ENCODE results near the gene TMEM178B. TPM values are rescaled to one million over a fixed set of nuclear protein-coding genes. Genes with fewer than 3 reads are reported as not detected.

Gene TMEM178B
- total RNA-seq, 1 donor from 2014 or later = 49.8 TPM

GRCh38 chr7:141348728-141349127, 274.9 kb downstream of the TMEM178B start:
- no peak for TF ChIP-seq CTCF (IDR thresholded peaks at IDR 0.05; ENCODE audit: partially characterized antibody, unreplicated experiment)
- H3K36me3 Mint-ChIP-seq (ENCODE audit: unreplicated experiment) = no peaks in the 10 kb centered on the region
- H3K27ac Mint-ChIP-seq (ENCODE audit: unreplicated experiment) = no peak overlapping the region
- H3K4me3 Mint-ChIP-seq (ENCODE audit: unreplicated experiment) = no peak overlapping the region
- H3K4me1 Mint-ChIP-seq (ENCODE audit: low read depth, unreplicated experiment) = peaks cover 4% of the 10 kb centered on the region
- peaks cover 2% of the 10 kb centered on the region for H3K27me3 Mint-ChIP-seq (ENCODE audit: unreplicated experiment)
- no peaks in the 10 kb centered on the region for H3K9me3 Mint-ChIP-seq (ENCODE audit: unreplicated experiment)
- DNase-seq = no peak

- DNase-seq = no peak
- Mint-ChIP-seq H3K9me3 (ENCODE audit: unreplicated experiment) (no peaks in the 10 kb centered on the region), H3K4me1 (ENCODE audit: low read depth, unreplicated experiment) (peaks cover 6% of the 10 kb centered on the region), H3K4me3 (ENCODE audit: unreplicated experiment) (no peak overlapping the region), H3K36me3 (ENCODE audit: unreplicated experiment) (no peaks in the 10 kb centered on the region), H3K27me3 (ENCODE audit: unreplicated experiment) (peaks cover 2% of the 10 kb centered on the region), H3K27ac (ENCODE audit: unreplicated experiment) (no peak overlapping the region)
- TF ChIP-seq CTCF (IDR thresholded peaks at IDR 0.05; ENCODE audit: partially characterized antibody, unreplicated experiment) = no peak
These were observed 275.5 kb downstream of the TMEM178B start for GRCh38 chr7:141349338-141349737.

- Mint-ChIP-seq H3K36me3 (ENCODE audit: unreplicated experiment) (no peaks in the 10 kb centered on the region), H3K4me3 (ENCODE audit: unreplicated experiment) (no peak overlapping the region), H3K27me3 (ENCODE audit: unreplicated experiment) (peaks cover 3% of the 10 kb centered on the region), H3K27ac (ENCODE audit: unreplicated experiment) (no peak overlapping the region), H3K4me1 (ENCODE audit: low read depth, unreplicated experiment) (peaks cover 9% of the 10 kb centered on the region), H3K9me3 (ENCODE audit: unreplicated experiment) (no peaks in the 10 kb centered on the region)
- TF ChIP-seq CTCF (IDR thresholded peaks at IDR 0.05; ENCODE audit: partially characterized antibody, unreplicated experiment) = no peak
- no peak for DNase-seq
These were observed 275.9 kb downstream of the TMEM178B start for GRCh38 chr7:141349804-141350203.

- H3K27me3 Mint-ChIP-seq (ENCODE audit: unreplicated experiment) = peaks cover 6% of the 10 kb centered on the region
- H3K4me1 Mint-ChIP-seq (ENCODE audit: low read depth, unreplicated experiment) = peaks cover 11% of the 10 kb centered on the region
- no peaks in the 10 kb centered on the region for H3K36me3 Mint-ChIP-seq (ENCODE audit: unreplicated experiment)
- no peak overlapping the region for H3K27ac Mint-ChIP-seq (ENCODE audit: unreplicated experiment)
- no peak overlapping the region for H3K4me3 Mint-ChIP-seq (ENCODE audit: unreplicated experiment)
- TF ChIP-seq CTCF (IDR thresholded peaks at IDR 0.05; ENCODE audit: partially characterized antibody, unreplicated experiment) = no peak
- H3K9me3 Mint-ChIP-seq (ENCODE audit: unreplicated experiment) = peaks cover 2% of the 10 kb centered on the region
- DNase-seq = no peak
These were observed 277.3 kb downstream of the TMEM178B start for GRCh38 chr7:141351175-141351574.

- Mint-ChIP-seq H3K4me3 (ENCODE audit: unreplicated experiment) (no peak overlapping the region), H3K36me3 (ENCODE audit: unreplicated experiment) (no peaks in the 10 kb centered on the region), H3K27me3 (ENCODE audit: unreplicated experiment) (peaks cover 6% of the 10 kb centered on the region), H3K9me3 (ENCODE audit: unreplicated experiment) (peaks cover 2% of the 10 kb centered on the region), H3K4me1 (ENCODE audit: low read depth, unreplicated experiment) (peaks cover 11% of the 10 kb centered on the region), H3K27ac (ENCODE audit: unreplicated experiment) (no peak overlapping the region)
- TF ChIP-seq CTCF (IDR thresholded peaks at IDR 0.05; ENCODE audit: partially characterized antibody, unreplicated experiment) = no peak
- DNase-seq = no peak
These were observed 279.1 kb downstream of the TMEM178B start for GRCh38 chr7:141352955-141353354.

All from glutamatergic neuron (in vitro differentiated cells).